GM21526 (cell line): ENCODE results near the gene DENND1A.

Experiments
- ATAC-seq: cut with Tn5 transposase; IDR thresholded peaks from one replicate; pipeline ENCODE4 v1.9.1; 2021; ENCODE audit warnings: moderate library complexity; ENCODE audit not compliant: unreplicated experiment, low FRiP score

Gene DENND1A

GRCh38 chr9:123658792-123659191, 271.1 kb downstream of the DENND1A start:
- no peak for ATAC-seq

DNA sequence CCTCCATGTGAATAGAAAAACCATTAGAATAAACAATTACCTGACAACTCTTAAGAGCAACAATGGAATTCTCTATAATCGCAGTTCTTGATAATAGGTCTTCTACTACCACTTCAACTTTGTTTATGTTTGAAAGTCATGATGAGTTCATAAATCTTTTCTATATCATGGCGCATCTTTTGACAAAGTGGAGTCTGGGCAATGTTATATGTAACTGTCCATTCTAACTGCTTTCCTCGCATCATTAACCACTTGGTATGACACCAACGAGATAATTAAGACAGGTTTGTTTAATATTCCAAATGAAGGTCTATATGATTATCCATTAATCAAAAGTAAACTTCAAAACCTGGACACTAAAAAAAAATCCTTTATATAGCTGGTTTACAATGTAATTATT, 272.0 kb downstream of the DENND1A start:
- no peak for ATAC-seq

GRCh38 chr9:123657099-123657498, 272.8 kb downstream of the DENND1A start:
- no peak for ATAC-seq

DNA sequence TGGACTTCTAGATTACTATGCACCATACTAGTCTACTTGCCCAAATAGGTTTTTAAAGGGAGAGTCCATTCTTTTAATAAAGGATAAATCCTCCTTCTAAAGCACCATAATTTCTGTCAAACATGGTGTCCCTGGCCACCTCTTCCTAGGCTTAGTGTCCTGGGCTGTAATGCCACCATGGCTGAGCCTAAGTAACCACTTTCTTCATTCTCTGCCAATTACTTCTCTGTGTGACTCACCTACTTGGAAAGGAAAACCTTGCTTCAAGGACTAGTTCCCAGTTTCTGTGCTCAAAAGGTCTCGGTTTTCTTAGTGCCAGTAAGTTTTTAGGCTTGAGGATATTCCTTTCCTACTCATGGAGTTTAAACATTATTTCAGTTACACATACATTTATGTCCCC, 273.4 kb downstream of the DENND1A start:
- no peak for ATAC-seq

GRCh38 chr9:123655681-123656423, 274.1 kb downstream of the DENND1A start:
- no peak for ATAC-seq

GRCh38 chr9:123654994-123655637, 274.8 kb downstream of the DENND1A start:
- no peak for ATAC-seq

- ATAC-seq, result no peak
These were observed 275.5 kb downstream of the DENND1A start for GRCh38 chr9:123654218-123654993.

GRCh38 chr9:123652416-123652815, 277.5 kb downstream of the DENND1A start:
- ATAC-seq, result no peak

DNA sequence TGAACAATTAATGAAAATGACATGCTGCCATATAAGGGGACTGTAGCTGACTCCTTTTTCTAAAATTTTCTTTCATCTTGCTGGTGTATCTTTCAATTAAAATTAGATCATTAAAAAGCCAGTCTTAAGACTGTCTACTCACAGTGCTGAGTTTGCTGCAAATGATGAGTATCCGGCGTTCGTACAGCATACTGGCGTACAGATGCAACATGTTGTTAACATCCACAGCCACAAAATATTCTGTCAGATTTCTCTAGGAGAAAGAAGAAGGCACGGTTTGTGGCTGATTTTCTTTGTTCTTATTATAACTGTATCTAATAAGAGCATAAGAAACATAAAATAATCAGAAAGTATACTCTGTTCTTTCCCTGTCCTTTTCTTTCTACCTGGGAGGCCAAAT, 278.1 kb downstream of the DENND1A start:
- ATAC-seq, result no peak

DNA sequence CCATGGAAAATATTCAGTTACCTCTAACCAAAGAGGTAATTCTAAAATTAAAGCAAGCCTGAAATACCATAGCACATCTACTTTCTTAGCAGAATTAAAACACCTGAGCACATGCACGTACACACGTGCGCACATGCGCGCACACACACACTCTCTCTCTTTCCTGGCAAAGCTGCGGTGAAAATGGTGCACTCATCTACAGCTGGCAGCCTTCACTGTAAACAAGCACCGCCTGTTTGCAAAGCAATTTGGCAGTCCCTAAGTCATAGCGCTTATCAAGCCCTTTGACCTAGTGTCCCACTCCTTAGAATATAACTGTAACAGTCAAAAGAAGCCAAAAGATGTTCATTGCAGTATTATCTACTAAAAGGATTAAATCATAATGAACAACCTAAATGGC, 278.7 kb downstream of the DENND1A start:
- no peak for ATAC-seq

DNA sequence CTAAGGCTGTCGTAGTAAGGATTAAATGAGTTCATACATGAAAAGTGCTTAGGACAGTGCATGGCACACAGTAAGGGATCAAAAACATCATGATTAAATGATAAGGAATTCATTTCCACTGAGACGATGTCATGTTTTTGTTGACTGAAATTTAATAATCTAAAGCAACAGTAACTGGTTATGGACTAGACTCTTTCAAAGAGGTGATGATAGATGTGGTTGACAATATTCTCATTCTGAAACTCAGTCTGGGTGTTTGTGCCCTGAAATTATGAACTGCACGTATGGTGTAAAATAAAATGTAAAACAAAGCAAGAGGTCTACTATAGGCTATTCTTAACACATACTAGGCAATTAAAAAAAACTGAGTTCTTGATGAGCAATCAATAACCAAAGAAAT, 280.0 kb downstream of the DENND1A start:
- no peak for ATAC-seq

DNA sequence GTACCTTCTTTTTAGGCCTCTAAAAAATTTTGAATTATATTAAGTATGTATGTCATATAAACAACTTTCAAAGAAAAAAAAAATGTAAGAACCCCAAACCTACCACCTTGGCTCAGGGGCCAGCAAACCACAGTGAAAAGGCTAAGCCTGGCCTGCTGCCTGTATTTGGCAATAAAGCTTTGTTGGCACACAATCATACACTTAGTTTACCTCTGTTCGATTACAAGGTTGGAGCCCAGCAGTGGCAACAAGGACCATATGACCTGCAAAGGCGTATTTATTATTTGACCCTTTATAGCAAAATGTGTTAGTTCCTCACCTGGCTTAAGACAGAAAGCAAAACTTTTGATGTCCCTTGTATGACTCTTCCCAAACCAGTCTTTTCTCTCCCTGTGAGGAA, 282.8 kb downstream of the DENND1A start:
- ATAC-seq, result no peak

DNA sequence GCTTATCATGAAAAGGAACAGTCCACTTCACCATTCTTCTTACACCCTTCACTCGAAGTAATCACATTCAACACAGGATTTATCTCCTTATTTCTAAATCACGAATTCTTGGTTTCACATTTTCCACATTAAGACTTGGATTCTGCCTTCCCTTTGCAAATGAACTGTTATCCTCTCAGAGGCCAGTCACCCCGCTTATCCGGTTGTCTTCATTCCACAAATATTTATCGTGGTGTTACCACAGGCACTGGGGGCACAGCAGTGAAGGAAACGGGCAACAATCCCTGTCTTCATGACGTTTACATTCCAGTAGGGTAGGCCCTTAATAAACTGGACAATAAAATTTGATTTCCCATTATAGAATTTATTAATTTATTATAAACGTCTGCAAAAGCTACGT, 284.2 kb downstream of the DENND1A start:
- ATAC-seq, result no peak

- ATAC-seq, result no peak
These were observed 284.8 kb downstream of the DENND1A start for GRCh38 chr9:123645126-123645525.

DNA sequence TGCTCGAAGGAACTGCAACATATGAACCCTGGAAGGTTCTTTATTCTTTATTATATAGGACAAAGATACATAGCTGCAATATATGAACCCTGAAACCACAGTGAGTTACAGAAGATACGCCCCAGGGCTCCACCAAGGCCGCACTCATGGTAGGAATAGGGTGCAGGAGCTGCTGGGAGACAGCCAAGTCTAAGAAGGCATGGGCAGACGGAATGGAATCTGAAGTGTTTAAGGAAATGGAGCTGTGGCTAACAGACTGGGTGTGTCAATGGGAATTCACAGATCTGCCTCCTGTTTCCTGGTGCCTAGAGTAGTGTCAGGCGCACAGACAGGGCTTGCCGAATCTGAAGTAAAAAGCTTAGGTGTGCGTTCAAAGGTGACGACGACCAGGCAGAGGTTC, 286.4 kb downstream of the DENND1A start:
- ATAC-seq, result no peak

GRCh38 chr9:123642291-123643278, 287.3 kb downstream of the DENND1A start:
- no peak for ATAC-seq

DNA sequence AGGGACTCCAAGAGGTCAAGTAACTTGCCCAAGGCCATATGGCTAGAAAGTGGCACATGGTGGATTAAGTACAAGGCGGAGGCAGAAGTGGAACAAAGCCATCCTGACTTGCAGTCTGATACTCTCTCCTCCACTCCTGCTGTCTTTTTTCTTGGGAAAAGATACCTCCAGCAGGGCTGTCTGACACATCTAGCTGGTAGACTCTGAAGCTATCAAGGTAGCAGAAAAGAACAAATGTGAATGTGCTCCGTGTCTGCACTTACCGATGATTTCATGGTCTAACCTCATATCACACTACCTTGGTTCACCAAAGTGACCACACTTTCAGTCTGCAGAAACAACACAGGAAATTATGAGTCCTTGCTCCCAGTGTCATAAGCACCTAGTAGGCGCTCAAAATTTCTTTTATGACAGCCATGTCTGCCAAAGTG, 289.1 kb downstream of the DENND1A start:
- ATAC-seq, result no peak

DNA sequence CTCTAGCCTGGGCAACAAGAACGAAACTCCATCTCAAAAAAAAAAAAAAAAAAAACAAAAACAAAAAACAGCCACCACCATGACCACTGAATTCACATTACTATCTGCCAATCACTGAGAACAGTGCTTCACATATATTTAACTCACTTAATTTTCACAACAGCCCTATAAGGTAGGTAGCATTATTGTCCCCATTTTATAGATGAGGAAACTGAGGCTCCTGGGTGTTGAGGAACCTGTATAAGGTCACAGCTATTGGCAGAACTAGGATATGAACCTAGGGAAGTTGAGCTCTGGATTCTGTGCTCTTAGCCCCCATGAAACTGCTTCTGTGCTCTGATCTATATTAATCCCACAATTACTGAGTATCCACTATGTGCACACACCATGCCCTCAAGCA, 290.2 kb downstream of the DENND1A start:
- no peak for ATAC-seq

DNA sequence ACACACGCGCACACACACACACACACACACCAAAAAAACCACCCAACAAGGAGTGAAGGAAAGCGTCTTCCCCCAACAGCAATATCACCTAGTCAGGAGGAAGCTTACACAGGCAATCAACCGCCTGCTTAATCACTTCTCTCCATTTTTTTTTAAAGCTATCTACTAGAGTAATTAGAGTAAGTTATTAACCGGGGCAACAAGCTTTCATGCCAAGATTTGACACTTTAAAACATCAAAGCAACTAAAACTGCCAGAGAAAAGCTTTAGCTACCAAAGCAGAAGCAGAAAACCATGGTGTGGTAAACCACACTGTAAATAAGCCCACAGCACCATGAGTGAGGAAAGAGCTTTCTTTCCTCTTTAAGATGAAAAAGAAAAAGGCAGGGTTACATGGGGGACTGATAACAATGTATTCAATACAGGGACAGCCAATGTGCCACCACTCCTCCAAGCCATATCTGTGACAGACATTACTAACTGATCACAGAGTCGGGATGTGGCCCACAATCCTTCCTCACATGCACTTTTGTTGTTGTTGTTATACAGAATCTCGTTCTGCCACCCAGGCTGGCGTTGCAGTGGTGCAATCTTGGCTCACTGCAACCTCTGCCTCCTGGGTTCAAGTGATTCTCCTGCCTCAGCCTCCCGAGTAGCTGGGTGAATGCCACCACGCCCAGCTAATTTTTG, 291.8 kb downstream of the DENND1A start:
- ATAC-seq, result no peak

- no peak for ATAC-seq
These were observed 292.4 kb downstream of the DENND1A start for GRCh38 chr9:123637606-123637944.
